ENCODE results near the gene STX16. TPM values are rescaled to one million over a fixed set of nuclear protein-coding genes. Genes with fewer than 3 reads are reported as not detected.

STX16 gene
- polyA plus RNA-seq, 4 donors = 17.3 to 73.4 (median 34.9) TPM

- Histone ChIP-seq H3K9me3 (ENCODE audit: control insufficient read depth in 2 of 2, insufficient read depth in 1 of 2, low read depth in 1 of 2, low read length in 1 of 2) (no peaks in the 10 kb centered on the region), H3K4me1 (ENCODE audit: control insufficient read depth in 3 of 3, insufficient read depth in 2 of 3, low read depth in 1 of 3, low read length in 2 of 3) (no peaks in the 10 kb centered on the region), H3K4me3 (ENCODE audit: low read depth in 1 of 3, low read length in 3 of 3) (no peak overlapping the region), H3K27me3 (ENCODE audit: control insufficient read depth in 3 of 3, insufficient read depth in 3 of 3, low read length in 3 of 3) (peaks cover 0 to 2% (median 0%) of the 10 kb centered on the region in 3 donors), H3K36me3 (ENCODE audit: control insufficient read depth in 3 of 3, insufficient read depth in 2 of 3, low read depth in 1 of 3, low read length in 3 of 3) (no peaks in the 10 kb centered on the region), H3K27ac (ENCODE audit: low read depth in 1 of 3, low read length in 2 of 3) (no peak overlapping the region)
- FAIRE-seq (no peak), DNase-seq (no peak)
- 81 to 85% (median 82%) methylated on average over 13 of the region's 13 CpGs for WGBS, 3 donors
These were observed 28.2 kb upstream of the STX16 start for GRCh38 chr20:58622671-58623578.

GRCh38 chr20:58623579-58624473, 27.3 kb upstream of the STX16 start:
- FAIRE-seq = no peak
- H3K9me3 ChIP-seq (ENCODE audit: control insufficient read depth in 2 of 2, insufficient read depth in 1 of 2, low read depth in 1 of 2, low read length in 1 of 2) = no peaks in the 10 kb centered on the region
- 85 to 89% (median 89%) methylated on average over 28 to 29 of the region's 29 CpGs for WGBS, 3 donors
- no peaks in the 10 kb centered on the region for H3K4me1 ChIP-seq (ENCODE audit: control insufficient read depth in 3 of 3, insufficient read depth in 2 of 3, low read depth in 1 of 3, low read length in 2 of 3)
- no peak overlapping the region for H3K27ac ChIP-seq (ENCODE audit: low read depth in 1 of 3, low read length in 2 of 3)
- H3K27me3 ChIP-seq (ENCODE audit: control insufficient read depth in 3 of 3, insufficient read depth in 3 of 3, low read length in 3 of 3) = peaks cover 0 to 2% (median 0%) of the 10 kb centered on the region in 3 donors
- no peaks in the 10 kb centered on the region for H3K36me3 ChIP-seq (ENCODE audit: control insufficient read depth in 3 of 3, insufficient read depth in 2 of 3, low read depth in 1 of 3, low read length in 3 of 3)
- no peak overlapping the region for H3K4me3 ChIP-seq (ENCODE audit: low read depth in 1 of 3, low read length in 3 of 3)
- no peak for DNase-seq

- Histone ChIP-seq H3K4me3 (ENCODE audit: low read depth in 1 of 3, low read length in 3 of 3) (no peak overlapping the region), H3K27me3 (ENCODE audit: control insufficient read depth in 3 of 3, insufficient read depth in 3 of 3, low read length in 3 of 3) (peaks cover 0 to 2% (median 0%) of the 10 kb centered on the region in 3 donors), H3K9me3 (ENCODE audit: control insufficient read depth in 2 of 2, insufficient read depth in 1 of 2, low read depth in 1 of 2, low read length in 1 of 2) (no peaks in the 10 kb centered on the region), H3K27ac (ENCODE audit: low read depth in 1 of 3, low read length in 2 of 3) (no peak overlapping the region), H3K4me1 (ENCODE audit: control insufficient read depth in 3 of 3, insufficient read depth in 2 of 3, low read depth in 1 of 3, low read length in 2 of 3) (no peaks in the 10 kb centered on the region), H3K36me3 (ENCODE audit: control insufficient read depth in 3 of 3, insufficient read depth in 2 of 3, low read depth in 1 of 3, low read length in 3 of 3) (no peaks in the 10 kb centered on the region)
- FAIRE-seq = no peak
- no peak for DNase-seq
- WGBS, 3 donors = 85 to 93% (median 90%) methylated on average over 10 of the region's 10 CpGs
These were observed 26.4 kb upstream of the STX16 start for GRCh38 chr20:58624687-58625086.

GRCh38 chr20:58625585-58625984, 25.5 kb upstream of the STX16 start:
- 52 to 74% (median 64%) methylated on average over 6 of the region's 6 CpGs for WGBS, 3 donors
- Histone ChIP-seq H3K27ac (ENCODE audit: low read depth in 1 of 3, low read length in 2 of 3) (no peak overlapping the region), H3K36me3 (ENCODE audit: control insufficient read depth in 3 of 3, insufficient read depth in 2 of 3, low read depth in 1 of 3, low read length in 3 of 3) (no peaks in the 10 kb centered on the region), H3K27me3 (ENCODE audit: control insufficient read depth in 3 of 3, insufficient read depth in 3 of 3, low read length in 3 of 3) (peaks cover 0 to 2% (median 0%) of the 10 kb centered on the region in 3 donors), H3K9me3 (ENCODE audit: control insufficient read depth in 2 of 2, insufficient read depth in 1 of 2, low read depth in 1 of 2, low read length in 1 of 2) (no peaks in the 10 kb centered on the region), H3K4me1 (ENCODE audit: control insufficient read depth in 3 of 3, insufficient read depth in 2 of 3, low read depth in 1 of 3, low read length in 2 of 3) (no peaks in the 10 kb centered on the region), H3K4me3 (ENCODE audit: low read depth in 1 of 3, low read length in 3 of 3) (no peak overlapping the region)
- no peak for FAIRE-seq
- DNase-seq = no peak

GRCh38 chr20:58626051-58626450, 25.0 kb upstream of the STX16 start:
- FAIRE-seq (no peak), DNase-seq (no peak)
- Histone ChIP-seq H3K4me3 (ENCODE audit: low read depth in 1 of 3, low read length in 3 of 3) (no peak overlapping the region), H3K9me3 (ENCODE audit: control insufficient read depth in 2 of 2, insufficient read depth in 1 of 2, low read depth in 1 of 2, low read length in 1 of 2) (no peaks in the 10 kb centered on the region), H3K27me3 (ENCODE audit: control insufficient read depth in 3 of 3, insufficient read depth in 3 of 3, low read length in 3 of 3) (peaks cover 0 to 2% (median 0%) of the 10 kb centered on the region in 3 donors), H3K27ac (ENCODE audit: low read depth in 1 of 3, low read length in 2 of 3) (no peak overlapping the region), H3K4me1 (ENCODE audit: control insufficient read depth in 3 of 3, insufficient read depth in 2 of 3, low read depth in 1 of 3, low read length in 2 of 3) (no peaks in the 10 kb centered on the region), H3K36me3 (ENCODE audit: control insufficient read depth in 3 of 3, insufficient read depth in 2 of 3, low read depth in 1 of 3, low read length in 3 of 3) (no peaks in the 10 kb centered on the region)
- 52 to 58% (median 55%) methylated on average over 4 of the region's 4 CpGs for WGBS, 3 donors

- Histone ChIP-seq H3K36me3 (ENCODE audit: control insufficient read depth in 3 of 3, insufficient read depth in 2 of 3, low read depth in 1 of 3, low read length in 3 of 3) (no peaks in the 10 kb centered on the region), H3K4me1 (ENCODE audit: control insufficient read depth in 3 of 3, insufficient read depth in 2 of 3, low read depth in 1 of 3, low read length in 2 of 3) (no peaks in the 10 kb centered on the region), H3K9me3 (ENCODE audit: control insufficient read depth in 2 of 2, insufficient read depth in 1 of 2, low read depth in 1 of 2, low read length in 1 of 2) (no peaks in the 10 kb centered on the region), H3K4me3 (ENCODE audit: low read depth in 1 of 3, low read length in 3 of 3) (no peak overlapping the region), H3K27ac (ENCODE audit: low read depth in 1 of 3, low read length in 2 of 3) (no peak overlapping the region), H3K27me3 (ENCODE audit: control insufficient read depth in 3 of 3, insufficient read depth in 3 of 3, low read length in 3 of 3) (peaks cover 0 to 2% (median 0%) of the 10 kb centered on the region in 3 donors)
- FAIRE-seq (no peak), DNase-seq (peak in 1 of 2 donors; percentile 16)
- WGBS, 3 donors = 90 to 91% (median 91%) methylated on average over 11 of the region's 11 CpGs
These were observed 23.6 kb upstream of the STX16 start for GRCh38 chr20:58627212-58628072.

- no peak for DNase-seq
- no peaks in the 10 kb centered on the region for H3K4me1 ChIP-seq (ENCODE audit: control insufficient read depth in 3 of 3, insufficient read depth in 2 of 3, low read depth in 1 of 3, low read length in 2 of 3)
- H3K27ac ChIP-seq (ENCODE audit: low read depth in 1 of 3, low read length in 2 of 3) = no peak overlapping the region
- WGBS, 3 donors = 60 to 78% (median 66%) methylated on average over 11 of the region's 11 CpGs
- H3K27me3 ChIP-seq (ENCODE audit: control insufficient read depth in 3 of 3, insufficient read depth in 3 of 3, low read length in 3 of 3) = peaks cover 0 to 2% (median 0%) of the 10 kb centered on the region in 3 donors
- H3K4me3 ChIP-seq (ENCODE audit: low read depth in 1 of 3, low read length in 3 of 3) = no peak overlapping the region
- H3K9me3 ChIP-seq (ENCODE audit: control insufficient read depth in 2 of 2, insufficient read depth in 1 of 2, low read depth in 1 of 2, low read length in 1 of 2) = no peaks in the 10 kb centered on the region
- no peaks in the 10 kb centered on the region for H3K36me3 ChIP-seq (ENCODE audit: control insufficient read depth in 3 of 3, insufficient read depth in 2 of 3, low read depth in 1 of 3, low read length in 3 of 3)
- FAIRE-seq = no peak
These were observed 22.4 kb upstream of the STX16 start for GRCh38 chr20:58628491-58629214.
